Inflammatory macrophage treated with lipopolysaccharide for 4 hours (primary cell): ENCODE data around the gene TMX1.
A peak's percentile ranks its signal among the peaks of the same experiment; 100 is the strongest.
"Not testable (repeated sequence)": the region's sequence is repeated elsewhere in the genome, so short reads cannot be mapped to it uniquely, and the experiment has no call there.

Experiments
- DNase-seq: peaks from one replicate; pipeline ENCODE4 v3.0.0-alpha.2; 2020

The TMX1 gene, protein sequence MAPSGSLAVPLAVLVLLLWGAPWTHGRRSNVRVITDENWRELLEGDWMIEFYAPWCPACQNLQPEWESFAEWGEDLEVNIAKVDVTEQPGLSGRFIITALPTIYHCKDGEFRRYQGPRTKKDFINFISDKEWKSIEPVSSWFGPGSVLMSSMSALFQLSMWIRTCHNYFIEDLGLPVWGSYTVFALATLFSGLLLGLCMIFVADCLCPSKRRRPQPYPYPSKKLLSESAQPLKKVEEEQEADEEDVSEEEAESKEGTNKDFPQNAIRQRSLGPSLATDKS

DNA sequence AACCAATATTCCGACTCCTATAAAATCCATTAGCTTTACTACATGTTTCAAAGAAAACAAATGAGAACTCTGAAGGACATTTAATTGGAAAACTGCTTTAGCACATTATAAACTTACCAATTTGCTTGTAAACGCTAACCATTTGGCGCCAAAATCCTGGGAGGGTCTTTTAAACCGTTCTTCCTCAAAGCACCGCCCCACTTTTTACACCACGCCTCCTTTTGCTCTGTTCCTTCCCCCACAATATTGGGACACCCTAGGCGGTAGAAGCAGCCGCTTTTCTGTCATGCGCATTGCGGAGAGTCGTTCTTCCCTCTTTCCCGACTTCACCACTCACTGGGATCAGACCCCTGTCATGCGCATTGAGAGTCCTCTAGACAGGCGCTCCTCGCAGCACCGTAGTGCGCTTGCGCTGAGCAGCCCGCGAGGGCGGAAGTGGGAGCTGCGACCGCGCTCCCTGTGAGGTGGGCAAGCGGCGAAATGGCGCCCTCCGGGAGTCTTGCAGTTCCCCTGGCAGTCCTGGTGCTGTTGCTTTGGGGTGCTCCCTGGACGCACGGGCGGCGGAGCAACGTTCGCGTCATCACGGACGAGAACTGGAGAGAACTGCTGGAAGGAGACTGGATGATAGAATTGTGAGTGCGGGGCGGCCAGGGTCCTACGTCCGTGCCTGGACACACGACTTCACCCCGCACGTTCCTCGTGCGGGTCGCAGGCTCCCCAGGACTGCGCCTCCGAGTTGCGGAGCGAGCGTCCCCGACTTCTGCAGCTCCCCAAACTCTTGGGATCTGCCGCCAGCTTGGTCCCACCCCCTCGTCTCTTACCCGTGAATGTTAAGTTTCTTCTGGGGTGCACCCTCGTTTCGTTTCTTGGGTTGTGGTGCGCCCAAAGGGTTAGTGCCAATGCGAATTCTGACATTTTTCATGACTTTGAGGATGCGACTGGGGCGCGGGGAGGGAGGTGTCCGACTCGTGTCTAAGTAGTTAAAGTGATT, at the start of gene TMX1:
TSS of gene TMX1 (plus strand) at position 435 of the 991 bp plus-strand sequence. CDS start at position 481, 46 bp downstream.
- peak; percentile 100 for DNase-seq

- peak; percentile 56 for DNase-seq
Observed at GRCh38 chr14:51201890-51202289, 38.2 kb upstream of the TMX1 start.

GRCh38 chr14:51202914-51203665, 37.0 kb upstream of the TMX1 start:
- DNase-seq: no peak

DNA sequence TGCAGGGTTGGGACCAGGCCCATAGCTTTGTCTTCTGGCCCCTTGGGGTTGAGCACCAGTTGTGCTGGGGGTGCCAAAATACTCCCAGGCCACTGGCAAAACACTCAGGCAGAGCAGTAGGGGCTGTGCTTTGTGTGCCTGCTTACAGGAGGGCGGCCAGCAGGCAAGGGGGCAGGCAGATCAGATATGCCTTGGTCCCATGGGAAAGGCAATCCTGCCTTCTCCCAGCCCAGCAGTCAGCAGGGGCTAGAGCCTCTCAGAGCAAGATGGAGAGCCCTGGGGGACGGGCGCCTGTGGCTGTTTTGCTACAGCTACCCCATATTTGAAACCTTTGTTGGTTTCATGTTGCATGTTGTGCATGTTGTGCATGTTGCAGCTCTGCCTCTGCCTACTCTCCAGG, 36.2 kb upstream of the TMX1 start:
- no peak for DNase-seq

DNA sequence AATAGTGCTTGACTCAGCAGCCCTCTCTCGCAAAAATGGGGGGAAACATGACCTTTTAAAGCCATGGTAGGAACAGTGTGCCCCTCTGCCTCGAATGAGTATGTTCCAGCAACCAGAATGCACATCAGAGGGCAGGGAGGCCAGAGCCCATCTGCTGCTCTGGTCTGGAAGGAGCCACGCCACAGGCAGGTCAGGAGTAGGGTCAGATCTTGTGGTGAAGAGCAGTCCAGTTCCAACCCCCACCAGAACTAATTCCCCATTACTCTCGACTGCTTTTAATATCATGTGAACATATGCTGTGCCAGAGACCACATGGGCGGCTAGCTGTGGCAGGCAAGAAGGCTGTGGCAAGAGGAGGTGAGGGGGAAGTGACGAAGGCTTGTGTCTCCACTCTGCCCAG, 34.6 kb upstream of the TMX1 start:
- no peak for DNase-seq

DNA sequence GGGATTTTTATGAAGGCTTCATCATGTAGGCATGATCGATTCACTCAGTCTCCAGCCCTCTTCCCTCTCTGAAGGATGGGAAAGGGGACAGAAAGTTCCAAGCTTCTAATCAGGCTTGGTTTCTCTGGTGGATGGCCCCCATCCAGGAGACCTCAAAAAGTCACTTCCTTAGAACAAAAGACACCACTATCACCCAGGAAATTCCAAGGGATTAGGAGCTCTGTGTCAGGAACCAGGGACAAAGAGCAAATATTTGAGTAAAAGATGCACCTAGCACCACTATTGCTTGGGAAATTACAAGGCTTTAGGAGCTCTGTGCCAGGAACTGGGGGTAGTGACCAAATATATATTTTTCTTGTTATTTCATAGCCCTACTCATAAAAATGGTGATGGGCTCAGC, 33.6 kb upstream of the TMX1 start:
- no peak for DNase-seq

DNA sequence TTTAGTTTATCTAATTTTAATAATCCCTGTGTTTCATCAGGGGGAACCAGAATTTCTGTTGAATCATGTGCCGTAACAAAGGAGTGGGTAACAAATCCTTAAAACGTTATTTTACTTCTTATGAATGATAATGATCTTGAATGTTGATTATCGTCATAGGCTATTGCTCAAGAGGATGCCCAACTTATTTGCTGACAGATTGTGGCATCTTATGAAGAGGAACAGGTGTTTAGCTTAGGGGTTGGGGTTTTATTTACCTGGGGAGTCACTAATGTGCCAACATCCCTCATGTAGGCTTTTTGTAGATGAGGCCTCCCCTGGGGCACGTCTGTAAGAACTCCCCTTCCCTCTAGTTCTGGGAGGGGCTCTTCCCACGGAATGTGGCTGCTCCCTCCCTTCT, 32.4 kb upstream of the TMX1 start:
- DNase-seq: no peak

GRCh38 chr14:51208982-51209381, 31.1 kb upstream of the TMX1 start:
- DNase-seq: no peak

- no peak for DNase-seq
Observed at GRCh38 chr14:51209457-51209856, 30.6 kb upstream of the TMX1 start.

DNA sequence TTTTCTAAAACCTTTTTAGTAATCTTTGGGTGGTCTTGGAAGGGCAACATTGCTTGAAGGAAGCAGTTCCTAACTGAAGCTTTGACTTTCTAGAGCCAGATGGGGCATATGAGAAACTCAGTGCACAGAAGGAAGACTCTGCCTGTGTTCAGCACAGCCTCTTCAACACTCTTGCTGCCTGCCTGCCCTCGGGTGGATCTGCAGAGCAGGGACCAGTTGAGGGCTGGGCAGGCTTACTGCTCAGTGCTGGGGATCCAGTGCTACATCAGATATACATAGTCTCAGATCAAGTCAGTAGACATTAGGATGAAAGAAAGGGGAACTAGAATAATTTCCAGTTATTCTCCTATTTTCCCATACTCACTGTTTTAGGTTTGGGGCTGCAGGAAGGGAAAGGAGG, 29.5 kb upstream of the TMX1 start:
- DNase-seq: no peak

- no peak for DNase-seq
Observed at GRCh38 chr14:51211149-51211548, 28.9 kb upstream of the TMX1 start.

DNA sequence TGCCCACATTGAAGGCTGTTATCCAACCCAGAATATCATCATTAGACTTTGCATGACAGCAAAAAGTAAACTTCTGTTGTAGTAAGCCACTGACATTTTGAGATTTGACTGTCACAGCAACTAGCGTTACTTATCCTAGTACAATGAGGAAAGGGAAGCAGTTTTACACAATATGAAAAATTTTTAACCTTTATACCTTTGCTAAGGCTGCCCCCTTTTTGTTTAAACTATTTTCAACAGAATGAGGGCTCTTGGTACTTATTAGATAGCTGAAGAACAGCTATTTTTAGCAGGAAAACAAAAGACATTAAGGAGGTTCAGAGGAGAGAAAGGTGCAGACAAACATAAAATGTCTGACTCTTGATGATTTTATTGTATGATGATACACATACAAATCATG, 23.4 kb upstream of the TMX1 start:
- no peak for DNase-seq

DNA sequence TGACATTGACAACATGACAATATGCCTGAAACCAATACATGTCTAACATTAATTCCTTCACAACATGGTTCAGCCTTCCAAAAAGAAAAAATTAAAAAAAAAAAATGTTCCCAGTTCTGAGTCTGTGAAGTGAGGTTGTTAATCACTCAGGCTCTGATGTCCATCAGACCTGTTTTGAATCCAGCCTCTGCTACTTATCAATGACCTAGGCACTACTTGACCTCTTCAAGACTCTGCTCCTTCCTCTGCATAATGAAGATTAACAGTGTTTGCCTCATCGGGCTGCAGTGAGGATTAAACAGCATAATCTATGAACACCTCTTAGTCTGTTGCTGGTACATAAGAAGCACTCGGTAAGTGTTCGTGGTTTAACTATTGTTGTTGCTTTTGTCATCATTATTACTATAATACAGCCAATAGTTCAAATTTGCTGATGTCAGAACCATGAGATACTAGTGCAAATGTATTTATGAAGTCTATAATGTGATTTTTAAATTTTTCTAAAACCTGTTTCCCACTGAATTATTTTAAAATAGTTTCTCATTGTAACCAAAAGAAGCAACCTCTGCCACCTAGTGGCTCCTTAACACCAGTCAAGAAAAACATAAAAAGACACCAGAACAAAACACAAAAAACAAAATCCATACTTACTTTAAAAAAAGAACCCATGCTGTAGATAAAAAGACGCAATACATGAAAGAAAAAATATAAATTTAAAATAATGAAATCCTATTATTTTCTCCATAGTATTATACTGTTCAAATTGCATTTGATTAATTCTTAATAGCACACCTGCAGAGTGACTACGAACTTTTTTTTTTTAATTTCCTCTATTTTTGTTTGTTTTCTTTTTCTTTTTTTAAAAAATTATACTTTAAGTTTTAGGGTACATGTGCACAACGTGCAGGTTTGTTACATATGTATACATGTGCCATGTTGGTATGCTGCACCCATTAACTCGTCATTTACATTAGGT, 20.3 kb upstream of the TMX1 start:
- peak; percentile 37 for DNase-seq

DNA sequence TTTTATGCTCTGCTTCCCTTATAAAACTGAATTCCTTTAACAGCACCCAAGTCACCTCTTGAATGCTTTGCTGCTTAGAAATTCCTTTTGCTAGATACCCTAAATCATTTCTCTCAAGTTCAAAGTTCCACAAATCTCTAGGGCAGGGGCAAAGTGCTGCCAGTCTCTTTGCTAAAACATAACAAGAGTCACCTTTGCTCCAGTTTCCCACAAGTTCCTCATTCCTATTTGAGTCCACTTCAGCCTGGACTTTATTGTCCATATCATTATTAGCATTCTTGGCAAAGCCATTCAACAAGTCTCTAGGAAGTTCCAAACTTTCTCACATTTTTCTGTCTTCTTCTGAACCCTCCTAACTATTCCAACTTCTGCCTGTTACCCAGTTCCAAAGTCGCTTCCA, 16.6 kb upstream of the TMX1 start:
- not testable (repeated sequence) for DNase-seq

DNA sequence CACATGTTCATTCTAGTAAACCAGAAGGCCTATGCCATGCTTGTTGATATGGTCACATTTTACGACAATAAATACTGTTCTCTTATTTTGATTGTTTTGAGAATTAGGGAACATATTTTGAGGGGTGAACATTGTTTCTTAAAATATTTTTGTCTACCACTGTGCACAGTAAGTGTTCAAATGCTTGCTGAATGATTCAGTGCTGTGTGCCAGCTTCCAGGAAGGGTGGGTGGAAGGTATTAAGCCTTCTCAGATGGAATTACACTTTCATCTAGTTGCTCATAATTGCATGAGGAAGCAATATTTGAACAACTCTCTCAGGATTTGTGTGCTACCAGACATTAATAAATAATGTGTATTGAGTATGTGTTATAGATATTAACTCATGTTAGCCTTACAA, 15.5 kb upstream of the TMX1 start:
- no peak for DNase-seq

DNA sequence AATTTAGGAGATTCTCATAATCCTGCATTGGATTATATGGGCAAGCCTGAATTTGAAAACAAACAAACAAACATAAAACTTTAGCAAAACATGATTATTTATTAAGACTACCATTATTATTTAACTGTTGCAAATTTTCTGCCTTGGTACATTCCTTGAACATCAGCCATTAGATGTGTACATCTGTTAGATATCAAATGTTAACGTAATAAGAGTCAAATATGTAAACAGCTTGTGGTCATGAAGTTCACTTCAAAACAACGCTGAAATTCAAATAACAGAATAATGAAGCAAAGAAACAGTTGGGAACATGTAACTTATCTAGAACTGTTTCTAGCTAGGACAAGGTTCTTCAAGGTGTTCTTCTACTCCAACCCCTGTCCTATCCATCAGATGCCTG, 14.3 kb upstream of the TMX1 start:
- no peak for DNase-seq

DNA sequence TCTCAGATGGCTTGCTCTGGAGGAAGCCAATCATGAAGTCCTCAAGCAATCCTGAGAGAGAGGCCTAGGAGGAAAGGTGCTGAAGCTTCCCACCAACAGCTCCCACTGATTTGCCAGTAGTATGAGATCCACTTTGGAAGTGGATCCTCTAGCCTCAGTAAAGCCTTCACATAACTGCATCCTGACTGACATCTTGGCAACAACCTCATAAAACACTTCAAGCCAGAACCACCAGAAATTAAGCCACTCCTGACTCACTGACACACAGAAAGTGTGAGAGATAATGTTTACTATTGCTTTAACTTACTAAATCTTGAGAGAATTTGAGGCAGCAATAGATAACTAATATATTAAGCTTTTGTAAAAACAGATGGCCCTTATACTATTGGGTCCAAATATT, 11.7 kb upstream of the TMX1 start:
- no peak for DNase-seq

DNA sequence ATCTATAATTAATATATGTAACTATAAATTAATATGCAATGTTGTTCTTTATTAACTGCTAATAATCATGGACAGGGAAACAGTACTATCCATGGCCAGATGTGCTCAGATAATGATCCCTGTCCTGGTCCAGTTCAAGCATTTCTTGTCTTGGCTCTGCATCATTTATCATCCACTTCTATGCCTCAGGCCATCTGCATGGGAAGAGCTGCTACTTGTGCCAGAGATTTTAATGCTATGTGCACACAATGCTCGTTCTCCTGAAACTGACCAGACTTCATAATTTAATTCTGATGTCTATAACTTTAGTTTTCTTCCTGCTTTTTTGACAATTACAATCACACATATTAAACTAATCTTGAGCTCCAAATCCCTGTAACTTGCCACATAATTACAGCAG, 11.2 kb upstream of the TMX1 start:
- no peak for DNase-seq

DNA sequence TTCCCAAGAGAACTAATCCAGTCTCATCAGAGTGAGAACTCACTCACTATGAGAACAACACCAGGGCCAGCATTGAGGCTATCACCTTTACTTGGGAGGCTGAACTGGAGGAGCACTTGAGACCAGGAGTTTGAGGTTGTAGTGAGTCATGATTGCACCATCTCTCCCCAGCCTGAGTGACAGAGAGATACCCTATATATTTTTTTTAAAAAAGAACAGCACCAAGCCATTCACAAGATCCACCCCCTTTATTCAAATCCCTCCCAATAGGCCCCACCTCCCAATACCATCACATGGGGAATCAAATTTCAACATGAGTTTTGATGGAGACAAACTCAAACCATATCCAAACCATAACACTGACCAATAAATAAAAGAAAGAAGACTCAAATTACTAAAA, 3.7 kb upstream of the TMX1 start:
- peak; percentile 22 for DNase-seq

DNA sequence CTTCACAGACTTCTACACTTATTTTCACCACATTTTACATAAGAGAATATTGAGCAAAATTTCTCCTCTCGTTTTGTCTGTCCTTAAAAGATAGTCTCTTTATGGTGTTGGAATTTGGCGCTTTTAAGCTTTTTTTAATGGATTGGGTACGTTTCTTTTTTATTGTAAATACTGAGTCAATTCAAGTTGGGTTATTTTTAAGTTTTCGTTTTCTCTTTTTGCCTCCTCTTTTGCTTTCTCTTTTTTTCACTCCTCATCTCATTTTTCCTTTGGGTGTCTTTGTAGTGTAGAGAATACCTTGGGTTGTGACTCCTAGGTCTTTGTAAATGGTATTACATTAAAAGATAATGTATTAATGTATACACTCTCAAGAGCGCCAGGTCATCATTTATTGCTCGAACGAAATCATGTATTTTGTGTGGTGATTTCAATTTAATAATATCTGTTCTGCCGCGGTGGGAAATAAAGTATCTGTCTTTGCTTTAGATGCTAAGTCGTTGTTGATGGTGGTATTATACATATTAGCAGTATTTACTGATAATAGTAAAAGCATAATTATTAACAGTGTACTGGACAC, 845 bp downstream of the TMX1 start:
- DNase-seq: peak; percentile 14

- no peak for DNase-seq
Observed at GRCh38 chr14:51242545-51243490, 2.8 kb downstream of the TMX1 start.
